ENCODE measurements around the gene PLEKHM3.

PLEKHM3 gene

GRCh38 chr2:207937253-207937652 lies 88.1 kb downstream of the PLEKHM3 start:
- Histone ChIP-seq H3K9me3 (ENCODE audit: insufficient read depth, low read depth, low read length) (no peaks in the 10 kb centered on the region), H3K4me1 (ENCODE audit: insufficient read depth, low read length, poor library complexity, severe bottlenecking) (peaks cover 14% of the 10 kb centered on the region), H3K4me2 (ENCODE audit: low read depth, low read length, poor library complexity, severe bottlenecking) (no peak overlapping the region), H4K20me1 (ENCODE audit: insufficient read depth, low read length, poor library complexity, severe bottlenecking) (no peaks in the 10 kb centered on the region), H3K36me3 (ENCODE audit: insufficient read depth, low read length) (no peaks in the 10 kb centered on the region), H2AFZ (ENCODE audit: low read length) (no peak overlapping the region), H3K27me3 (ENCODE audit: insufficient read depth, low read length, poor library complexity, severe bottlenecking) (no peaks in the 10 kb centered on the region), H3K9ac (ENCODE audit: low read depth, low read length, poor library complexity, severe bottlenecking) (no peak overlapping the region), H3K79me2 (ENCODE audit: insufficient read depth, low read length) (no peaks in the 10 kb centered on the region), H3F3A (ENCODE audit: low read depth) (no peaks in the 10 kb centered on the region), H3K4me3 (ENCODE audit: low read length, poor library complexity, severe bottlenecking) (no peak overlapping the region), H3K9me2 (replicated peaks; ENCODE audit: low read depth, low read length) (no peaks in the 10 kb centered on the region)
- TF ChIP-seq EZH2phosphoT487 (IDR thresholded peaks at IDR 0.05; ENCODE audit: borderline replicate concordance) = no peak
- no peak for TF ChIP-seq CTCF (conservative IDR thresholded peaks at IDR 0.05; ENCODE audit: low read length)

- Histone ChIP-seq H3K36me3 (ENCODE audit: insufficient read depth, low read length) (no peaks in the 10 kb centered on the region), H3F3A (ENCODE audit: low read depth) (no peaks in the 10 kb centered on the region), H4K20me1 (ENCODE audit: insufficient read depth, low read length, poor library complexity, severe bottlenecking) (no peaks in the 10 kb centered on the region), H3K4me2 (ENCODE audit: low read depth, low read length, poor library complexity, severe bottlenecking) (no peak overlapping the region), H3K27me3 (ENCODE audit: insufficient read depth, low read length, poor library complexity, severe bottlenecking) (no peaks in the 10 kb centered on the region), H3K79me2 (ENCODE audit: insufficient read depth, low read length) (no peaks in the 10 kb centered on the region), H2AFZ (ENCODE audit: low read length) (no peak overlapping the region), H3K9me2 (replicated peaks; ENCODE audit: low read depth, low read length) (no peaks in the 10 kb centered on the region), H3K9ac (ENCODE audit: low read depth, low read length, poor library complexity, severe bottlenecking) (no peak overlapping the region), H3K4me3 (ENCODE audit: low read length, poor library complexity, severe bottlenecking) (no peak overlapping the region), H3K4me1 (ENCODE audit: insufficient read depth, low read length, poor library complexity, severe bottlenecking) (peaks cover 14% of the 10 kb centered on the region), H3K9me3 (ENCODE audit: insufficient read depth, low read depth, low read length) (no peaks in the 10 kb centered on the region)
- no peak for TF ChIP-seq EZH2phosphoT487 (IDR thresholded peaks at IDR 0.05; ENCODE audit: borderline replicate concordance)
- TF ChIP-seq CTCF (conservative IDR thresholded peaks at IDR 0.05; ENCODE audit: low read length) = no peak
These were observed 88.9 kb downstream of the PLEKHM3 start for GRCh38 chr2:207936380-207936779.

- Histone ChIP-seq H4K20me1 (ENCODE audit: insufficient read depth, low read length, poor library complexity, severe bottlenecking) (no peaks in the 10 kb centered on the region), H3K36me3 (ENCODE audit: insufficient read depth, low read length) (peaks cover under 1% of the 10 kb centered on the region; the same call in 1 of the 2 replicates), H3K9me2 (replicated peaks; ENCODE audit: low read depth, low read length) (no peaks in the 10 kb centered on the region), H3K4me1 (ENCODE audit: insufficient read depth, low read length, poor library complexity, severe bottlenecking) (peaks cover 14% of the 10 kb centered on the region), H3K4me3 (ENCODE audit: low read length, poor library complexity, severe bottlenecking) (no peak overlapping the region), H2AFZ (ENCODE audit: low read length) (no peak overlapping the region), H3K9me3 (ENCODE audit: insufficient read depth, low read depth, low read length) (no peaks in the 10 kb centered on the region), H3K27me3 (ENCODE audit: insufficient read depth, low read length, poor library complexity, severe bottlenecking) (no peaks in the 10 kb centered on the region), H3K79me2 (ENCODE audit: insufficient read depth, low read length) (no peaks in the 10 kb centered on the region), H3K9ac (ENCODE audit: low read depth, low read length, poor library complexity, severe bottlenecking) (no peak overlapping the region), H3F3A (ENCODE audit: low read depth) (no peaks in the 10 kb centered on the region), H3K4me2 (ENCODE audit: low read depth, low read length, poor library complexity, severe bottlenecking) (no peak overlapping the region)
- no peak for TF ChIP-seq CTCF (conservative IDR thresholded peaks at IDR 0.05; ENCODE audit: low read length)
- no peak for TF ChIP-seq EZH2phosphoT487 (IDR thresholded peaks at IDR 0.05; ENCODE audit: borderline replicate concordance)
These were observed 89.3 kb downstream of the PLEKHM3 start for GRCh38 chr2:207935991-207936370.
